ENCODE data around the gene FBLN1. TPM values are rescaled to one million over a fixed set of nuclear protein-coding genes. Genes with fewer than 3 reads are reported as not detected.

The FBLN1 gene
- total and polyA plus RNA-seq, 2 of the 13 experiments (the other 11 are each of a cell fraction or from before 2014, with no cell fraction given), result 37.3 to 103 TPM

GRCh38 chr22:45502215-45503049, at the start of gene FBLN1 (continued):
- 0 out of 2 replicates have a peak, but pooled peaks have one; percentile 31 for TF ChIP-seq POGZ (CRISPR knock-in tag; IDR thresholded peaks at IDR 0.05)
- TF ChIP-seq GMEB1 (CRISPR knock-in tag; IDR thresholded peaks at IDR 0.05; ENCODE audit: borderline replicate concordance), result peak; percentile 50; the same call in 1 of the 2 replicates
- TF ChIP-seq HNRNPH1 (optimal IDR thresholded peaks at IDR 0.05; ENCODE audit: low read depth, low read length), result peak; percentile 51
- peak; percentile 62; the same call in 1 of the 2 replicates for TF ChIP-seq ARID5B (CRISPR knock-in tag; IDR thresholded peaks at IDR 0.05)
- no peak for TF ChIP-seq ZNF225 (CRISPR knock-in tag; IDR thresholded peaks at IDR 0.05)
- TF ChIP-seq MXI1 (IDR thresholded peaks at IDR 0.05; ENCODE audit: borderline replicate concordance, low read depth, low read length), result peak; percentile 94
- peak; percentile 75; the same call in 1 of the 2 replicates for TF ChIP-seq BRF2 (CRISPR knock-in tag; IDR thresholded peaks at IDR 0.05)
- peak; percentile 71; the same call in 1 of the 2 replicates for TF ChIP-seq ZNF788 (CRISPR knock-in tag; IDR thresholded peaks at IDR 0.05; ENCODE audit: borderline replicate concordance)
- TF ChIP-seq RBM39 (IDR thresholded peaks at IDR 0.05; ENCODE audit: low read depth, low read length, poor library complexity, severe bottlenecking), result peak; percentile 66
- TF ChIP-seq SIX4 (CRISPR knock-in tag; IDR thresholded peaks at IDR 0.05), result peak; percentile 99
- 0 out of 2 replicates have a peak, but pooled peaks have one; percentile 22 for TF ChIP-seq ZNF710 (CRISPR knock-in tag; IDR thresholded peaks at IDR 0.05; ENCODE audit: borderline replicate concordance)
- TF ChIP-seq ZNF160 (CRISPR knock-in tag; IDR thresholded peaks at IDR 0.05), result peak; percentile 72; the same call in 1 of the 2 replicates
- TF ChIP-seq ZNF496 (CRISPR knock-in tag; IDR thresholded peaks at IDR 0.05; ENCODE audit: insufficient replicate concordance), result no peak
- no peak for TF ChIP-seq DBP (CRISPR knock-in tag; IDR thresholded peaks at IDR 0.05; ENCODE audit: not compliant biosample characterization)
- TF ChIP-seq SNAPC2 (CRISPR knock-in tag; IDR thresholded peaks at IDR 0.05), result peak; percentile 75; the same call in 1 of the 2 replicates
- no peak for TF ChIP-seq TRIM22 (IDR thresholded peaks at IDR 0.05)

Measured in HepG2 (cell line).